IPS-NIHi7 (cell line): Measurements from ENCODE around the gene KANSL3.
A peak's percentile ranks its signal among the peaks of the same experiment; 100 is the strongest.
"Not testable (repeated sequence)": the region's sequence is repeated elsewhere in the genome, so short reads cannot be mapped to it uniquely, and the experiment has no call there.

Experiments
- DNase-seq: peaks from one replicate; pipeline ENCODE4 v3.0.0; 2012; ENCODE audit warnings: mixed read lengths; ENCODE audit errors: extremely low spot score

Gene KANSL3

DNA sequence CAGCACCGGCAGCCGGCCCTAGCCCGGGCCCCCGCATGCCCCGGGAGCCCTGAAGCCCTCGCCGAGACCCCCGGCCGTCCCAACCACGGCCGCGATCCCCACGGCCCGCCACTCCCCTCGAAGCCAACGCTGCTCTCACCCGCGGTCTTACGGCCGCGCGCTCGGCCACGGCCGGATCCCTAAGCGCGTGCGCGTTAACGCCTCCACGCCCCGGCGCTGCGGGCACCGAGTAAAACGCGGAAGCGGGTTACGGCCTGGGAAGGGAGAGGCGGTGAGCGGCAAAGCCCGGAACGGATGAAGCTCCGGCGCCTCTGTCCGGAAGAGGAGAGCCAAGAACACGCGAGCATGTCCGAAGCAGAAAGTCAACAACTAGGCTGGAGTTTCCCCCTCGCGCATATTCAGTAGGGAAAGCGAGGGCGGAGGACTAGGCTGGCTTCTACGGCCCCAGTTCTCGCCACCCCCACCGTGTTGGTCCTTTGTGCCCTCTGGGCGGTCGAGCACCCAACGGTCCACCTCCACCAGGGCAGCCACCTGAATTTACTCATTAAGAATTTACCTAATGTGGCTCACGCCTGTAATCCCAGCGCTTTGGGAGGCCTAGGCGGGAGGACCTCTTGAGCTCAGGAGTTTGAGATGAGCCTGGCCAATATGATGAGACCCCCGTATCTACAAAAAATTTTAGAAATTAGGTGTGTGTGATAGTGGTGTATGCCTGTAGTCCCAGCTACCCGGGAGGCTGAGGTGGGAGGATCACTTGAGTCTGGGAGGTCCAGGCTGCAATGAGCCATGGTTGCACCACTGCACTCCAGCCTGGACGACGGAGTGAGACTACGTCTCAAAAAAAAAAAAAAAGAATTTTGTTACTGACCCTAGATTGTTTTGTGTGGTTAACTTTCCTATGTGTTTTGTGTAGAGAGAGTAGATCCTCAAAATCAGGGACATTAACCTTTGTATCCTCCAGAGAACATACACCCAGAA is at the start of gene KANSL3:
Gene KANSL3, minus strand, starts transcription at position 169 of the 978 bp plus-strand sequence. CDS start 1,177 bp downstream, outside the sequence.
- DNase-seq = peak; percentile 91

- no peak for DNase-seq
Measured at GRCh38 chr2:96687266-96687665, 49.2 kb upstream of the KANSL3 start.

DNA sequence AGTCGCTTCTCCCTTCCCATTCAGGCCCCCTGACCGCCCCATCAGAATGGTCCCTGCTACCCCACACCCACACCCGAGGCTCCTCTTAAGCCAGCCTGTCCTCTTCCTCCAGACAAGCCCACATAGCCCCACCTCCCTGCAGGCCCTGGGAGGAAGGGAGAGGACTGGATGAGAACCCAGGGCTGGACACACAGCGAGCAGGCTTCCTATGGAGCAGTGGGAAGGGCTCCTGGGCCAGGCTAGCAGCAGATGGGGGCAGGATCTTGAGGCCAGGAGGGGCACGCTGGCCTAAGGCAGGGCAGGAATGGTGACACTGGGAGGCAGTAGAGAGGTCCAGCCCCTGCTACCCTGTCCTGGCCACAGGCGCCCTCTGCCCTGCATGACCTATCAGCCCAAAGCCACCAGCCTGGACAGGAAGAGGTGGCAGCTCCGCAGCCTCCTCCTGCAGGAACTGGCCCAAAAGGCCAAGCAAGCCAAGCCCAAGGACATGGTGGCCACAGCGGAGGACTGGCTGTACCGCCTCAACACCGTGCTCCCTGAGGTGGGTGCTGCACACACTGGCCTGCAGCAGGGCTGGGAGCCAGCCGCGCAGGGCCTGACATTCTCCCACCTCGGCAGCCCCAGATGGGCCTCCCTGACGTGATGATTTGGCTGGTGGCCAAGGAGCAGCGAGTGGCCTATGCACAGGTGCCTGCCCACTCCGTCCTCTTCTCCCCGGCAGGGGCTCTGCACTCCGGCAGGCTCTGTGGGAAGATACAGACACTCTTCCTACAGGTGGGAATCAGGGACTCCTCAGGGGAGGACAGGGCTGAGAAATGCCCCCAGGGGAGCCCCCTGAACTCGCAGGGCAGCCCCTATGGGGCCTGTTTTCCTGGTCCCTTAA is 47.7 kb upstream of the KANSL3 start:
- peak; percentile 72 for DNase-seq

- no peak for DNase-seq
Measured at GRCh38 chr2:96684883-96685576, 46.9 kb upstream of the KANSL3 start.

DNA sequence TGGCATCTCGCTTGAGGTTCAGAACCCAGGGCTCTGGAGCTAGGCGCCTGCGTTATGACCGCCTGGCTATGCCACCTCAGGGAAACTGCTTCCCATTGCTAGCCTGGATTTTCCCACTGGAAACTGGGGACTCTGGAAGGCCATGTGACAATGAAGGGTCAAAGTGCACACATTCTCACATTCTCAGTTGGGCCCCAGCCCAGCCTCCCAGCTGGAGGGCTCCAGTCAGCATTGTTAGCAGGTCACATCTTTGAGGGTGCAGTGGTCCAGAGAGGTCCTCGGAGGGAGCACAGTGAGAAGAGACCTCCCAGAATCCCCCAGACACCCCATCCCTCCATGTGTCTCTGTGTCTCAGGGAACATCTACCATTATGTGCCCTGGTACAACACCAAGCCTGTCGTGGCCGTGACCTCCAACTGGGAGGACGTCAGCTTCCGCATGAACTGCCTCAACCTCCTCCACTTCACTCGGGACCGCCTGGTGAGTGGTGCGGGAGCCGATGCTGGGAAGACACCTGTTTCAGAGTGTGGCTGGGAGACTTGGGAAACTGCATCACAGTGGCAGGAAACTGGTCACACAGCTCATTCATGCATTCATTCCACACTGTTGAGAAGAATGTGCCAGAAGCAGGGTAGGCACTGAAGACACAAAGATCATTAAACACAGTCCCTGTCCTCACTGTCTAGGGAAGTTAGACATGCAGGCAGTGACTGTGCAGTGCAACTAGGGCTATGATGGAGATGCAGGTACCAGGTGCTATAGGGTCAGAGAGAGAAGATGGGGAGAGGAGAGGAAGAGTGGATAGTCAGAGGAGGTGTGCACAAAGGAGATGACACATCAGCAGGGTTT is 46.1 kb upstream of the KANSL3 start:
- no peak for DNase-seq

- DNase-seq = no peak
Measured at GRCh38 chr2:96683307-96683706, 45.2 kb upstream of the KANSL3 start.

GRCh38 chr2:96681540-96681939 is 43.4 kb upstream of the KANSL3 start:
- no peak for DNase-seq

- DNase-seq = no peak
Measured at GRCh38 chr2:96680561-96681141, 42.5 kb upstream of the KANSL3 start.

DNA sequence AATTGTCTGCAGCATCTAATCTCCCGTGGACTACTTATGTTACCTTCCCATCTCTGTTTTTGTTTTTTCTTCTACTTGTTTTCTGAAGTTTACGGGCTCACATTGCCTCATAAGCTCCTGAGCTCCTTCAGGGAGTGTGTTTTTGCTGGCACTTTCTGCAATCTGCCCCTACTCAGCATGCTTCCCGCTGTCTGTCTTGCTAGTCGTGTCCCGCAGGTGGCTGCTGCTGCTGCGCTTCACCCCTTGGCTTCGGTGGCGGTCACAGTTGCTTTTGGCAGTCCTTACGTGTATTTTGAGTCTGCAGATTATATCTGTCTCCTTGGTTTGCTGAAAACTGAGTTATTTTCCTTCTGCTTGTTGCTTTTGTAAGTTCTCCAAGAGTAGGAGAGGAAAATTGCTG is 41.7 kb upstream of the KANSL3 start:
- no peak for DNase-seq

DNA sequence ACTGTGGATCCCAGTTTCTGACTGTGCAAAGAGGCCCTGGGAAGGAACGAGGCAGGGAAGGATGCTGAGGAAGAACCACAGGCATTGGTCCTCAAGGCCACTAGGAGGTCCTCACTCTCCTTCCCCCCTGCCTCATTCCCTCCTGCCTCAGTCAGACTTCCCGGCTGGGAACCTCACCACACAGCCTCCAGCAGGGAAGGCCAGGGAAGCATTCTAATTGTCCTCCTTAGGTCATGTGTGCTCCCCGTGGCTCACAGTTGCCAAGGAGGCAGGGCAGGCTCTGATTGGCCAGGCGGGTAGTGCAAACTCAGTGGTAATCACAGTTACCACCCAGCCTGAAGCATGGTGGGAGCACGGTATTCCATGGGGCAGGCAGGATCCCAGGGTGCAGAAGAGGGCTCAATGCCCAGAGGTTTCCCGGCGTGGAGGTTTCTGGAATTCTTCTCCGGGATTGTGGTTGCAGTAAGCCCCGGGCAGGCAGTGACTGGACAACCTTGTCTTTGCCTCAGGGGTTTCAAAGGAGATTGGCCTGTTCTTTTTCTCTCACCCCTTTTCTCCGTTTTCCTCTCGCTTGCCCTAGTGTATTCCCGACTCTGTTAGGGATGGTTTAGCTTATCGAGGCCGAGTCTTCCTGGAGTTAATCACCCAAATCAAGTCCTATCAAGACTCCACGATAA is 31.6 kb upstream of the KANSL3 start:
- no peak for DNase-seq

GRCh38 chr2:96668771-96669170 is 30.7 kb upstream of the KANSL3 start:
- DNase-seq = no peak

GRCh38 chr2:96665717-96666116 is 27.6 kb upstream of the KANSL3 start:
- DNase-seq = not testable (repeated sequence)

DNA sequence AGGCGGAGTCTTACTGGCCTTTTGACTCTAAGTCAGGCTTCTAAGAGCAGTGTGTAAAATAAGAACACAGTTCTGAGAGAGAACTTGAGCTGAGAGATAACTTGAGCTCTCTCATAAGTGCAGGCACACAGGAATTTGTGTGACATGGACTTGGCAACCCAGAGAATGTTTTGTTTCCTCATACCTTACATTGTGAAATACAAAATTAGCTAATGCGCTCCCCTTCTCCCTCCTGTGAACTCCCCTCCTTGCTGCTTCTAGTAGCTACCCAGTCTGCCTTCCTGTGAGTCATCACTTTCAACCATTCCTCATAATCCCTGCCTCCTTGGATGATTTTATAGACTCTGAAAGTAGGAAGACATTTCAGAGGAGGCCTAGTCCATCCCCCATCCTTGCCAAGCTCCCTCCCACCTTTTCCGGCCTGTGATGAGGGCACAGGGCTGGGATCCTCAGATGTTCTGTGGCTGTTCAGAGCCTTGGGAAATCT is 27.0 kb upstream of the KANSL3 start:
- DNase-seq = no peak

GRCh38 chr2:96664366-96664925 is 26.3 kb upstream of the KANSL3 start:
- DNase-seq = no peak

GRCh38 chr2:96663829-96664228 is 25.7 kb upstream of the KANSL3 start:
- DNase-seq = no peak

DNA sequence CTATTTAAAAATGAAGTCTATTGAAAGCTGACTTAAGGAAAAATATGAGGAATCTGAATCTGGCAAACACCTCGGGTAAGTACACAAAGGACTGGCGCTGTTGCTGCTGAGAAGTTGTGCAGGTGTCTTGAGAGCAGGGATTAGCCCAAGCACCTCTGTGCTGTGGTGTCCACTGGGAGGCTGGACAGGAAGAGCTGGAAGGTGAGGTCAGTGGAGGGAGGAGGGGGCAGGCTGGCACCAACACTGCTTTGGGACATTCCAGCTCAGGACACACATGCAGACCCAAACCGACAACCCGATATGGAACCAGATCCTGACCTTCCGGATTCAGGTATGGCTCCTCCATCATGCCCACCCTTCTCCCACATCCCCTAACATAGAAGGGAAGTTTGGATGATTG is 25.1 kb upstream of the KANSL3 start:
- no peak for DNase-seq

- DNase-seq = no peak
Measured at GRCh38 chr2:96662360-96662759, 24.2 kb upstream of the KANSL3 start.

DNA sequence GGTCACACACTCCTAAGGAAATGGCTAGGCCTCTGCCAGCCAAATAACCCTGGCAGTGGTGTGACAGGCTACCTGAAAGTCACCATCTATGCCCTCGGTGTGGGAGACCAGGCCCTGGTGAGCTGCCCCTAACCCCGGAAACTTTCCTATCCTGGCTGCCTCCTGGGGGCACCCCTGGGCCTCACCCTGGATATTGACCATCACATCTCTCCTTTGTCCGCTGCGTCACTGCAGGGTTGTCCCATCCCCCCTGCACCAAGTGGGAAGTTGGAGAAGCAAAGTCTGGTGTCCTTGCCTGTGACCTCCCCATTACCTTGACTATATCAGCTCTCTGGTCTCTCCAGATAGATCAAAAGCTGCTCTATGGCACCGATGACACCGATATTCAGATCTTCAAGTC is 23.2 kb upstream of the KANSL3 start:
- no peak for DNase-seq

GRCh38 chr2:96656540-96656939 is 18.4 kb upstream of the KANSL3 start:
- DNase-seq = no peak
